Measurements from ENCODE around the gene EFEMP1.

DNA sequence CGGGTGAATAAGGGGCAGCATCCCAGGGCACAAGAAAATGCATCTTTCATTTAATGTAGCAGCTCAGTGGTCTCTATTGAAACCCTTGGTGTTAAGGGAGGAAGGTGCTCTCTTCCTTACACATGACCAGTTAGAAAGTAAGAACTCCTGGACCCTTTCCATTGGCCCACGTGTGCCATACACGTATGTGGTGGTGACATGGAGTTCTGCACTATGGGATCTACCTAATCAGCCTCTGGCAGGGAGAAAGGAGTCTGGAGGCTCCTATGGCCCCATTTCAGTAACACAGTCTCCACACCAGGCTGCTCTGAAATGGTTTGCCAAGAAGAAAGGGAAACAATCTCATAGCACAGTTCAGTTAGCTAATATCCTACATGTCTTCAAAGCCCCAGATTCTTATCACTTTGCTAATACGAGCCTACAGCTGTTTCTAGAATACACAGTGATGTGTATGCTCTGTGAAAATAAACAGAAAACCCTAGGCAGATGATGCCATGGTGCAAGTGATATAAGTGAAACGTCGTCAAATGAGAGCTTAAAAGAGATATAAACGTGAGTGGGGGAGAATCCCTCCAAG, 7.0 kb downstream of the EFEMP1 start:
- TF ChIP-seq, protein P1, sequence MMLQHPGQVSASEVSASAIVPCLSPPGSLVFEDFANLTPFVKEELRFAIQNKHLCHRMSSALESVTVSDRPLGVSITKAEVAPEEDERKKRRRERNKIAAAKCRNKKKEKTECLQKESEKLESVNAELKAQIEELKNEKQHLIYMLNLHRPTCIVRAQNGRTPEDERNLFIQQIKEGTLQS (CRISPR knock-in tag; conservative IDR thresholded peaks at IDR 0.05), result no peak
- TF ChIP-seq, protein P2, sequence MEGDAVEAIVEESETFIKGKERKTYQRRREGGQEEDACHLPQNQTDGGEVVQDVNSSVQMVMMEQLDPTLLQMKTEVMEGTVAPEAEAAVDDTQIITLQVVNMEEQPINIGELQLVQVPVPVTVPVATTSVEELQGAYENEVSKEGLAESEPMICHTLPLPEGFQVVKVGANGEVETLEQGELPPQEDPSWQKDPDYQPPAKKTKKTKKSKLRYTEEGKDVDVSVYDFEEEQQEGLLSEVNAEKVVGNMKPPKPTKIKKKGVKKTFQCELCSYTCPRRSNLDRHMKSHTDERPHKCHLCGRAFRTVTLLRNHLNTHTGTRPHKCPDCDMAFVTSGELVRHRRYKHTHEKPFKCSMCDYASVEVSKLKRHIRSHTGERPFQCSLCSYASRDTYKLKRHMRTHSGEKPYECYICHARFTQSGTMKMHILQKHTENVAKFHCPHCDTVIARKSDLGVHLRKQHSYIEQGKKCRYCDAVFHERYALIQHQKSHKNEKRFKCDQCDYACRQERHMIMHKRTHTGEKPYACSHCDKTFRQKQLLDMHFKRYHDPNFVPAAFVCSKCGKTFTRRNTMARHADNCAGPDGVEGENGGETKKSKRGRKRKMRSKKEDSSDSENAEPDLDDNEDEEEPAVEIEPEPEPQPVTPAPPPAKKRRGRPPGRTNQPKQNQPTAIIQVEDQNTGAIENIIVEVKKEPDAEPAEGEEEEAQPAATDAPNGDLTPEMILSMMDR (IDR thresholded peaks at IDR 0.05), result no peak
- no peak for TF ChIP-seq CREM (CRISPR knock-in tag; IDR thresholded peaks at IDR 0.05)
- TF ChIP-seq ZNF416 (CRISPR knock-in tag; IDR thresholded peaks at IDR 0.05), result no peak
- TF ChIP-seq, protein P3, sequence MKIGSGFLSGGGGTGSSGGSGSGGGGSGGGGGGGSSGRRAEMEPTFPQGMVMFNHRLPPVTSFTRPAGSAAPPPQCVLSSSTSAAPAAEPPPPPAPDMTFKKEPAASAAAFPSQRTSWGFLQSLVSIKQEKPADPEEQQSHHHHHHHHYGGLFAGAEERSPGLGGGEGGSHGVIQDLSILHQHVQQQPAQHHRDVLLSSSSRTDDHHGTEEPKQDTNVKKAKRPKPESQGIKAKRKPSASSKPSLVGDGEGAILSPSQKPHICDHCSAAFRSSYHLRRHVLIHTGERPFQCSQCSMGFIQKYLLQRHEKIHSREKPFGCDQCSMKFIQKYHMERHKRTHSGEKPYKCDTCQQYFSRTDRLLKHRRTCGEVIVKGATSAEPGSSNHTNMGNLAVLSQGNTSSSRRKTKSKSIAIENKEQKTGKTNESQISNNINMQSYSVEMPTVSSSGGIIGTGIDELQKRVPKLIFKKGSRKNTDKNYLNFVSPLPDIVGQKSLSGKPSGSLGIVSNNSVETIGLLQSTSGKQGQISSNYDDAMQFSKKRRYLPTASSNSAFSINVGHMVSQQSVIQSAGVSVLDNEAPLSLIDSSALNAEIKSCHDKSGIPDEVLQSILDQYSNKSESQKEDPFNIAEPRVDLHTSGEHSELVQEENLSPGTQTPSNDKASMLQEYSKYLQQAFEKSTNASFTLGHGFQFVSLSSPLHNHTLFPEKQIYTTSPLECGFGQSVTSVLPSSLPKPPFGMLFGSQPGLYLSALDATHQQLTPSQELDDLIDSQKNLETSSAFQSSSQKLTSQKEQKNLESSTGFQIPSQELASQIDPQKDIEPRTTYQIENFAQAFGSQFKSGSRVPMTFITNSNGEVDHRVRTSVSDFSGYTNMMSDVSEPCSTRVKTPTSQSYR (CRISPR knock-in tag; IDR thresholded peaks at IDR 0.05), result no peak
- TF ChIP-seq PRRX2 (CRISPR knock-in tag; IDR thresholded peaks at IDR 0.05), result no peak
- TF ChIP-seq, protein P4, sequence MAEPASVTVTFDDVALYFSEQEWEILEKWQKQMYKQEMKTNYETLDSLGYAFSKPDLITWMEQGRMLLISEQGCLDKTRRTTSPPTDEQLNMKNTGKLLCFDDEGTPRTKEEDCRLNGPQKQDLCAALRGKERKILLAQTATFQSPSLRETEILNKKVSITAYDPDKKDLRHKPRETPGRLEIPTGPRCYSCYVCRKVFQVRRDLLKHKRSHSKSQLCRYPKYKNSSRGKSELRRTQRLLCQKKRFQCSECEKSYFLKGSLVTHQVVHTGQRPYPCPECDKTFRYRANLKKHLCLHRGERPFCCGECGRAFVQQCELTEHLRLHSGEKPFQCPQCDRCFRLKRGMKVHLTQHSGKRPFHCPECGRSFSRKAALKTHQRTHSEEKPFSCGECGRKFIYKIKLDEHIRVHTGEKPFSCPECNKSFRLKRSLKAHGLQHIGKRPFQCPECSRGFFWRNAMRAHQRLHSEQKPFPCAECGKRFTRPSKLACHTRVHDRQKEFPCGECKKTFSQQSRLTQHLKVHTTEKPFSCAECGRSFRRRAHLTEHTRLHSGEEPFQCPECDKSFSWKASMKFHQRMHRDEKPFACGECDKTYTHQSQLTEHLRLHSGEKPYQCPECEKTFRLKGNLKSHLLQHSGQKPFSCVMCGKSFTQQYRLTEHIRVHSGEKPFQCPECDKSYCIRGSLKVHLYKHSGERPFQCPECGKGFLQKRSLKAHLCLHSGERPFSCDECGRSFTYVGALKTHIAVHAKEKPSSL (CRISPR knock-in tag; conservative IDR thresholded peaks at IDR 0.05), result no peak
- TF ChIP-seq, protein P5, sequence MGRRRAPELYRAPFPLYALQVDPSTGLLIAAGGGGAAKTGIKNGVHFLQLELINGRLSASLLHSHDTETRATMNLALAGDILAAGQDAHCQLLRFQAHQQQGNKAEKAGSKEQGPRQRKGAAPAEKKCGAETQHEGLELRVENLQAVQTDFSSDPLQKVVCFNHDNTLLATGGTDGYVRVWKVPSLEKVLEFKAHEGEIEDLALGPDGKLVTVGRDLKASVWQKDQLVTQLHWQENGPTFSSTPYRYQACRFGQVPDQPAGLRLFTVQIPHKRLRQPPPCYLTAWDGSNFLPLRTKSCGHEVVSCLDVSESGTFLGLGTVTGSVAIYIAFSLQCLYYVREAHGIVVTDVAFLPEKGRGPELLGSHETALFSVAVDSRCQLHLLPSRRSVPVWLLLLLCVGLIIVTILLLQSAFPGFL (CRISPR knock-in tag; IDR thresholded peaks at IDR 0.05; ENCODE audit: borderline replicate concordance), result no peak
- TF ChIP-seq, protein P6, sequence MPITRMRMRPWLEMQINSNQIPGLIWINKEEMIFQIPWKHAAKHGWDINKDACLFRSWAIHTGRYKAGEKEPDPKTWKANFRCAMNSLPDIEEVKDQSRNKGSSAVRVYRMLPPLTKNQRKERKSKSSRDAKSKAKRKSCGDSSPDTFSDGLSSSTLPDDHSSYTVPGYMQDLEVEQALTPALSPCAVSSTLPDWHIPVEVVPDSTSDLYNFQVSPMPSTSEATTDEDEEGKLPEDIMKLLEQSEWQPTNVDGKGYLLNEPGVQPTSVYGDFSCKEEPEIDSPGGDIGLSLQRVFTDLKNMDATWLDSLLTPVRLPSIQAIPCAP (CRISPR knock-in tag; IDR thresholded peaks at IDR 0.05), result no peak
- TF ChIP-seq ZBTB21 (CRISPR knock-in tag; IDR thresholded peaks at IDR 0.05; ENCODE audit: borderline replicate concordance), result no peak
- TF ChIP-seq JAZF1 (CRISPR knock-in tag; IDR thresholded peaks at IDR 0.05), result no peak
- TF ChIP-seq NFYB (CRISPR knock-in tag; conservative IDR thresholded peaks at IDR 0.05; ENCODE audit: low read depth), result no peak

Measured in WTC11 (cell line).